Measurements from ENCODE around the gene C1orf53. TPM values are rescaled to one million over a fixed set of nuclear protein-coding genes. Genes with fewer than 3 reads are reported as not detected.

C1orf53 gene
- total RNA-seq, 4 donors from 2014 or later, result 9.9 TPM; not detected in 3

DNA sequence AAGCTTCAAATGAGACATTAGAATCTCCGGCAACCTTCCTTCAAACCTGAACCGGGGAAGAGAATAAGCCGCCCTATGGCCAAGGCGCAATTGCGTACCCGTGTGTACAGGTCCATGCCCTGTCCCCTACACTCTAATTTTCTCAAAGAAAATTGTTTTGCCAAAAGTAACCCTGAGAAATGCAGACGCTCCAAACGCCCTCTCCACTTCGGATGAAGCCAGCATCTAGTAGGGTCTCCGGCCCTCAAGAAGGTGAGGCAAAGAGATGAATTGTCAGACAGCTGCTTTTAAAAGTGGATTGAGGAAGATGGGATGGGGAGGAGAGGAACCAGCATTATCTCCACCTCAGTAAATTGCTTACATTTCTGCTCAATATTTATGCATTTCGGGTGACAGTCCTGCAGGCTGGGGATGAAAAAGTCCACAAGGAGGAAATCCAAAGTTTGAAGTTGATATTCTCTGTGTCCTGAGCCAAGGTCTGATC is 14.1 kb downstream of the C1orf53 start:
- peaks cover 3 to 80% (median 24%) of the 10 kb centered on the region in 4 donors for H3K4me1 ChIP-seq
- H3K9me3 ChIP-seq, result no peaks in the 10 kb centered on the region
- no peak for DNase-seq
- peak overlapping the region in 1 of 4 donors; percentile 4 for H3K4me3 ChIP-seq
- TF ChIP-seq, protein P1, sequence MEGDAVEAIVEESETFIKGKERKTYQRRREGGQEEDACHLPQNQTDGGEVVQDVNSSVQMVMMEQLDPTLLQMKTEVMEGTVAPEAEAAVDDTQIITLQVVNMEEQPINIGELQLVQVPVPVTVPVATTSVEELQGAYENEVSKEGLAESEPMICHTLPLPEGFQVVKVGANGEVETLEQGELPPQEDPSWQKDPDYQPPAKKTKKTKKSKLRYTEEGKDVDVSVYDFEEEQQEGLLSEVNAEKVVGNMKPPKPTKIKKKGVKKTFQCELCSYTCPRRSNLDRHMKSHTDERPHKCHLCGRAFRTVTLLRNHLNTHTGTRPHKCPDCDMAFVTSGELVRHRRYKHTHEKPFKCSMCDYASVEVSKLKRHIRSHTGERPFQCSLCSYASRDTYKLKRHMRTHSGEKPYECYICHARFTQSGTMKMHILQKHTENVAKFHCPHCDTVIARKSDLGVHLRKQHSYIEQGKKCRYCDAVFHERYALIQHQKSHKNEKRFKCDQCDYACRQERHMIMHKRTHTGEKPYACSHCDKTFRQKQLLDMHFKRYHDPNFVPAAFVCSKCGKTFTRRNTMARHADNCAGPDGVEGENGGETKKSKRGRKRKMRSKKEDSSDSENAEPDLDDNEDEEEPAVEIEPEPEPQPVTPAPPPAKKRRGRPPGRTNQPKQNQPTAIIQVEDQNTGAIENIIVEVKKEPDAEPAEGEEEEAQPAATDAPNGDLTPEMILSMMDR (IDR thresholded peaks at IDR 0.05), result no peak
- no peak for TF ChIP-seq POLR2A (IDR thresholded peaks at IDR 0.05)
- H3K27ac ChIP-seq, result no peak overlapping the region
- H3K36me3 ChIP-seq, result no peaks in the 10 kb centered on the region
- peaks cover 0 to 68% of the 10 kb centered on the region in 2 donors for H3K27me3 ChIP-seq

DNA sequence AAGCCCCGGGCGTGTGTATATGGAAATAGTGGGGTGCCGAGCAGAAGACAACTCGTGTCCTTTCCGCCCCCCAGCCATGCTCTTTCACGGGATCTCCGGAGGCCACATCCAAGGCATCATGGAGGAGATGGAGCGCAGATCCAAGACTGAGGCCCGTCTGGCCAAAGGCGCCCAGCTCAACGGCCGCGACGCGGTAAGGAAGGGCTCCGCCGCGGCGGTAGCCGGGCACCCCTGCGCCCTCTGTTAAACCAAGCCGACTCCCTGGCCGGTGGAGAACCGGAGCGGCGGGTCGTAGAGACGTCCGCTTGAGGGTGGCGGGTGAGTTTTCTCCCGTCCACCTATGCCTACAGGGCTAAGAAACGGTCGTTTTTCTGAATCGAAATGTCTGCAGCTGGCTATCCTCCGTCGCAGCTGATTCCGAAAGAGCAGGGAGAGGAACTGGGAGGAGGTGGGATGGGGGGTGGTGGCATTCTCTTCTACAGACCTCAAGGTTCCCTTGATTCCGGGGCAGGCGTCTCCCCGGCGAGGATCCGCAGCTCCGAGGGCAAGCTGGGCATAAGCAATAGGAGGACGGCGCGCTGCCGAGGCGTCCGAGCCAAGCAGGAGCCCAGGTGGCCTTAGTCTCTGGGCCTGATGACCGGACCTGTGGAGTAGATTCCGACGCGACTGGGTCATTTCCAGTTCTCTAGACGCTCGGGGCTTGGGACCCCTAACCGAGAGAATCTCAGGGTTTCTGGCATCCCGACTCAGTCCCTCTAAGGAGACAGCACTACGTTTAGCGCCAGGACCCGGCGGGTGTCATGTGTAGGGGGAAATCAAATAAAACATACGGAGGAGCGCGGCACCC is 15.6 kb downstream of the C1orf53 start:
- TF ChIP-seq, protein P1 (IDR thresholded peaks at IDR 0.05), result no peak
- no peak for TF ChIP-seq POLR2A (IDR thresholded peaks at IDR 0.05)
- Histone ChIP-seq H3K4me3 (peak overlapping the region in 3 of 4 donors; percentile 16 to 48 (median 38)), H3K4me1 (peaks cover 3 to 66% (median 12%) of the 10 kb centered on the region in 4 donors)

DNA sequence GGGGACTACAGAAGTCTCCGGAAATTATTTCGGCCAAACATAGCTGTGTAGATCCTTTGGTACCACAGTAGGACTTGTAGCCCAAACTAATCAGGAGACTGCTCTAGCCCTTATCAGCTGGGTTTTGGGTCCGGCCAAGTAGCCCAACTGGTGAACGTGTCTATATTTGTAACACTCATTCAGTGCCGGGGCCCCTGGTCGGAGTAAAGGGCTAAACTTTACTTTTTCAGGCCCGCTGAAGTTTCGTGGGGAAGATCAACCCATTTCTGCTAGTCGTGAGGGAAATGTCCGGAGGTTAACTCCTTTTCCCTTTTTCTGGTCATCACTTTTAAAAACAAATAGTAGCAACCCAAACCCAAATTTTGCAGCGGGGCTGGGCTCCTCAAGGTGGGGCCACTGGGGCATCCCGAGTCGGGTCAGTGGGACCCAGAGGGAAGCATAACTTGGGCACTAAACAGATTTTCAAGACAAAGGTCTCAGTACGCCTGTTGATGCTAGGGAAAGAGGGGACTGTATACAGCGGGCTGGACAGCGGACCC is 16.4 kb downstream of the C1orf53 start:
- Histone ChIP-seq H3K27ac (no peak overlapping the region), H3K4me3 (no peak overlapping the region), H3K36me3 (no peaks in the 10 kb centered on the region), H3K4me1 (peaks cover 3 to 59% (median 12%) of the 10 kb centered on the region in 4 donors), H3K27me3 (peaks cover 0 to 57% of the 10 kb centered on the region in 2 donors), H3K9me3 (no peaks in the 10 kb centered on the region)
- DNase-seq, result no peak
- TF ChIP-seq POLR2A (IDR thresholded peaks at IDR 0.05), result no peak
- TF ChIP-seq, protein P1 (IDR thresholded peaks at IDR 0.05), result no peak

More for the DNA sequence above, 15.6 kb downstream of the C1orf53 start:
- peak in 1 of 3 donors; percentile 64 for DNase-seq
- Histone ChIP-seq H3K27ac (no peak overlapping the region), H3K36me3 (no peaks in the 10 kb centered on the region), H3K27me3 (peaks cover 0 to 57% of the 10 kb centered on the region in 2 donors), H3K9me3 (no peaks in the 10 kb centered on the region)

DNA sequence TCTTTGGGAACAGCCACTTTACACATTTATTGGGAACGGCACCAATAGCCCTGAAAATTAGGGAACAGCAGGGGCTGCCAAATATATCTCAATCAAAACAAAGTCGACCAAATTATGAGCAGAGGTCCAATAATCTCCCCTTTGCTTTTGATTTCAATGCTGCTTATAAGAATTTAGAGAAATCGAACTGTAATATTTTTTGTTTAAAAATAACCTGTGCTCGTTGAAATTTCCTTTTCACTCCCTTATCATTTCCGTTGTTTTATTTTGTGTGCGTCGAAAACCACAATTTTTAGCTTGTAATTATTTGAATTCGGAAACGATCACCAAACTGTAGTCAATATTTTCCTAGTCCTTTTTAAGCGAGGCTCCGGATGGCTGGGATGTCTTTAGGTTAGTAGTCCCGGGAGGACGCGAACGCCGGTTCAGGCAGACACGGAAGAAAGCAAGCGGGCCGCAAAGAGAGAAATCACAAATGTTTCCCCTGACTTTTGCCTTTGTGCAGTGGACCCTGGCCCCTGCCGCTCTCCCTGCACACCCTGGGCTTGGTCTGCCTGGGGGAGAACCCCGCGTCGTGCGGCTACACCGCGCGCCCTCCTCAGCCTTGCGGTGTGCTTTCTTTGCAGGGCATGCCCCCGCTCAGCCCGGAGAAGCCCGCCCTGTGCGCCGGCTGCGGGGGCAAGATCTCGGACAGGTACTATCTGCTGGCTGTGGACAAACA is 17.1 kb downstream of the C1orf53 start:
- H3K9me3 ChIP-seq, result no peaks in the 10 kb centered on the region
- H3K36me3 ChIP-seq, result no peaks in the 10 kb centered on the region
- no peak overlapping the region for H3K27ac ChIP-seq
- peaks cover 3 to 59% (median 12%) of the 10 kb centered on the region in 4 donors for H3K4me1 ChIP-seq
- H3K27me3 ChIP-seq, result peaks cover 0 to 57% of the 10 kb centered on the region in 2 donors
- TF ChIP-seq POLR2A (IDR thresholded peaks at IDR 0.05), result no peak
- TF ChIP-seq, protein P1 (IDR thresholded peaks at IDR 0.05), result no peak
- peak overlapping the region in 2 of 4 donors; percentile 17 to 42 for H3K4me3 ChIP-seq
- peak in 1 of 3 donors; percentile 55 for DNase-seq

DNA sequence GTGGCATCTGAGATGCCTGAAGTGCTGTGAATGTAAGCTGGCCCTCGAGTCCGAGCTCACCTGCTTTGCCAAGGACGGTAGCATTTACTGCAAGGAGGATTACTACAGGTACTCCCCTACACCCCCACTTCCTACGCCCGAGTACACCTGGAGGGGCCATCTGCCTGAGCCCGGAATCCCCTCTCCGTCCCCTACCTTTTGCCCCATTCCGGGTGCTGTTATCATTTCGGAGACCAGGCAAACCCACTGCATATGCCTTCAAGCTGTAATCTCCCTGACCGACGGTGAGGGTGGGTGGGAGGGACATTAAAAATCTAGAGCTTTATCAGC is 17.6 kb downstream of the C1orf53 start:
- Histone ChIP-seq H3K27me3 (peaks cover 0 to 54% of the 10 kb centered on the region in 2 donors), H3K27ac (no peak overlapping the region), H3K4me3 (peak overlapping the region in 1 of 4 donors; percentile 17), H3K9me3 (no peaks in the 10 kb centered on the region), H3K4me1 (peaks cover 3 to 59% (median 12%) of the 10 kb centered on the region in 4 donors), H3K36me3 (no peaks in the 10 kb centered on the region)
- DNase-seq, result no peak
- TF ChIP-seq, protein P1 (IDR thresholded peaks at IDR 0.05), result no peak
- no peak for TF ChIP-seq POLR2A (IDR thresholded peaks at IDR 0.05)
